Heart left ventricle (tissue), 16 donors: Measurements from ENCODE around the gene ENKD1. TPM values are rescaled to one million over a fixed set of nuclear protein-coding genes. Genes with fewer than 3 reads are reported as not detected.

Experiments
- ATAC-seq, 4 donors: fragments of 200-7000 bp; cut with Tn5 transposase; one replicate each; pipeline ENCODE4 v1.9.1; 2020 to 2022; ENCODE audit warnings: moderate library complexity in 4 of 4, mild to moderate bottlenecking in 3 of 4, moderate number of reproducible peaks in 1 of 4
- DNase-seq, 5 donors: peaks; one replicate each; pipeline ENCODE4 v3.0.0-alpha.2; 2020
- H3K27ac ChIP-seq, 12 donors: fragments of 200-600 bp; sonication (generic) in 4 of 12; one replicate each; pipeline versions ENCODE4 v1.5.0 to v1.8.0; 2016 to 2022; ENCODE audit warnings: mild to moderate bottlenecking in 2 of 12
- H3K27me3 ChIP-seq, 9 donors: fragments of 200-600 bp; sonication (generic) in 2 of 9; one replicate each; pipeline versions ENCODE4 v1.5.1 to v1.8.0; 2016 to 2022; ENCODE audit warnings: mild to moderate bottlenecking in 3 of 9
- H3K36me3 ChIP-seq, 9 donors: fragments of 200-600 bp; sonication (generic) in 2 of 9; one replicate each; pipeline versions ENCODE4 v1.5.0 to v1.8.0; 2018 to 2022; ENCODE audit warnings: mild to moderate bottlenecking in 2 of 9
- H3K4me1 ChIP-seq, 12 donors: fragments of 200-600 bp; sonication (generic) in 4 of 12; one replicate each; pipeline versions ENCODE4 v1.5.0 to v1.8.0; 2016 to 2022; ENCODE audit warnings: mild to moderate bottlenecking in 3 of 12
- H3K4me3 ChIP-seq, 12 donors: fragments of 200-600 bp; sonication (generic) in 4 of 12; one replicate each; pipeline versions ENCODE4 v1.5.0 to v1.8.0; 2017 to 2022; ENCODE audit warnings: mild to moderate bottlenecking in 9 of 12, moderate library complexity in 4 of 12
- H3K9me3 ChIP-seq, 12 donors: fragments of 200-600 bp; sonication (generic) in 4 of 12; one replicate each; pipeline versions ENCODE4 v1.5.0 to v1.8.0; 2016 to 2022; ENCODE audit warnings: mild to moderate bottlenecking in 1 of 12
- POLR2A ChIP-seq, 2 donors: fragments of 450-650 bp; IDR thresholded peaks; one replicate each; pipeline ENCODE4 v1.6.1; 2017; ENCODE audit warnings: antibody characterized with exemption in 2 of 2, mild to moderate bottlenecking in 2 of 2, moderate library complexity in 2 of 2
- WGBS, 4 donors: extraction: QIAGEN DNeasy Blood & Tissue Kit in 2 of 4; methylation state at CpG; one replicate each; pipeline versions ENCODE4 v1.1.5 to v1.1.7; 2013 to 2018; 5-methylcytosine and 5-hydroxymethylcytosine counted together
- intact Hi-C, 10 donors: fragments of 100-400 bp; cut with DNase I; formaldehyde crosslinking; loops; one replicate each; pipeline versions ENCODE4 v1.11.1 to v1.14.2; 2022
- polyA plus RNA-seq, 2 donors: library from polyadenylated mRNA; stranded (reverse); fragments of 200-250 nt; gene quantifications; one replicate each; pipeline ENCODE4 v1.2.3, GENCODE V29; 2013
- total RNA-seq, 9 donors: library from RNA; depleted of rRNA in 2 of 9; stranded (reverse); fragments of >200 nt in 2 of 9; fragmentation: NEBNext Ultra II Directional in 3 of 9; extraction: Animal tissue kit (Norgen Biotek cat#: 25700) in 3 of 9; gene quantifications; one replicate each; pipeline versions ENCODE4 v1.1.0 to v1.2.4, GENCODE V29; 2016 to 2023
- TF ChIP-seq, protein P1 (sequence below), 12 donors: fragments of 200-600 bp; sonication (generic) in 4 of 12; IDR thresholded peaks; one replicate each; pipeline versions ENCODE4 v1.5.0 to v1.8.0; 2018 to 2022; ENCODE audit warnings: antibody characterized with exemption in 12 of 12, mild to moderate bottlenecking in 5 of 12
- donor health status: ischemic (EF 13 %, LVEDD 7.1; RV severe dilation, severe dysfunction).
- donor health status: healthy with polysubstance abuse.
- donor health status: DM: no; HTN: yes; CAD: no.
- donor health status: DM: no; HTN: no; CAD: no.
- donor health status: ischemic (EF 25% LVEDD 6.9; RV normal size, moderate dysfunction).
- donor health status: ischemic (EF 25% LVEDD 5.7; RV mildly dilated, moderate dysfunction).
- donor health status: healthy.
- donor health status: DM: yes; HTN: yes; CAD: no.
- donor health status: ischemic (EF 35%, LVEDD 5.7; RV mildly dilated, moderate dysfunction).
- donor health status: nonischemic (EF 11% LVEDD 7.7; RV severe dilation, severe dysfunction).
- donor health status: DM: yes; HTN: yes; CAD: no.
- donor health status: PGD.
- donor health status: ischemic (EF 29% LVEDD 5.4; RV normal size, mild dysfunction).
- donor health status: nonischemic (EF 23%, LVEDD 6.1; RV moderate dilation, normal function).

The ENKD1 gene
- total and polyA plus RNA-seq, 11 donors, result 7.6 to 26.9 (median 10.6) TPM

DNA sequence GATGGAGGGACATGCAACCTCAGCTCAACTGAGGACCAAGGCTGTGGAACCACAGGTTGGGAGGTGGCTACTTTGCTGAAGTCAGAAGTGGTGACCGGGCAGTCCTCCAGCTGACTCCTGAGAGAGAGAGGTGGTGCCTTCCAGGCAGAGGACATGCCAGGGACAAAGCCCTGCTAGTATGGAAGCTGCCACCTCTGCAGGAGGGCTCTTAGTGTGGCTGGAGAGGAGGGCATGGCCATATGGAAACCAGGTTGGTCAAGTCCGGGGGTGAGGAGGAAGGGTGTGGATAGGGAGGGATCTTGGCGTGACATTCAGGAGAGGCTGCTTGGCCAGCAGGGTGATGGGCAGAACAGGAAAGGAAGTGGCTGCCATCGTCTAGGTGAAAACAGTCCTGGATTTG is 5.8 kb upstream of the ENKD1 start:
- ATAC-seq (no peak), DNase-seq (peak in 1 of 5 donors; percentile 60)
- TF ChIP-seq, protein P1, sequence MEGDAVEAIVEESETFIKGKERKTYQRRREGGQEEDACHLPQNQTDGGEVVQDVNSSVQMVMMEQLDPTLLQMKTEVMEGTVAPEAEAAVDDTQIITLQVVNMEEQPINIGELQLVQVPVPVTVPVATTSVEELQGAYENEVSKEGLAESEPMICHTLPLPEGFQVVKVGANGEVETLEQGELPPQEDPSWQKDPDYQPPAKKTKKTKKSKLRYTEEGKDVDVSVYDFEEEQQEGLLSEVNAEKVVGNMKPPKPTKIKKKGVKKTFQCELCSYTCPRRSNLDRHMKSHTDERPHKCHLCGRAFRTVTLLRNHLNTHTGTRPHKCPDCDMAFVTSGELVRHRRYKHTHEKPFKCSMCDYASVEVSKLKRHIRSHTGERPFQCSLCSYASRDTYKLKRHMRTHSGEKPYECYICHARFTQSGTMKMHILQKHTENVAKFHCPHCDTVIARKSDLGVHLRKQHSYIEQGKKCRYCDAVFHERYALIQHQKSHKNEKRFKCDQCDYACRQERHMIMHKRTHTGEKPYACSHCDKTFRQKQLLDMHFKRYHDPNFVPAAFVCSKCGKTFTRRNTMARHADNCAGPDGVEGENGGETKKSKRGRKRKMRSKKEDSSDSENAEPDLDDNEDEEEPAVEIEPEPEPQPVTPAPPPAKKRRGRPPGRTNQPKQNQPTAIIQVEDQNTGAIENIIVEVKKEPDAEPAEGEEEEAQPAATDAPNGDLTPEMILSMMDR (IDR thresholded peaks at IDR 0.05), result no peak
- no peak for TF ChIP-seq POLR2A (IDR thresholded peaks at IDR 0.05)
- Histone ChIP-seq H3K36me3 (peaks cover 0 to 7% (median 0%) of the 10 kb centered on the region in 9 donors), H3K27me3 (no peaks in the 10 kb centered on the region), H3K4me3 (no peak overlapping the region), H3K9me3 (no peaks in the 10 kb centered on the region), H3K27ac (peak overlapping the region in 6 of 12 donors; percentile 61 to 91 (median 78)), H3K4me1 (peaks cover 8 to 51% (median 32%) of the 10 kb centered on the region in 12 donors)
- 27 to 41% (median 33%) methylated on average over 4 of the region's 4 CpGs for WGBS, 4 donors
- intact Hi-C loops, result loop anchor here in 9 of 10 donors (2.0 to 10.0 kb wide), 14 partner anchors 45 to 392 kb away; partner anchors contain the start of genes RANBP10 (in 7 of the 9), TSNAXIP1 (in 7 of the 9), GFOD2 (in 4 of the 9) and DDX28 (in 1 of the 9)

DNA sequence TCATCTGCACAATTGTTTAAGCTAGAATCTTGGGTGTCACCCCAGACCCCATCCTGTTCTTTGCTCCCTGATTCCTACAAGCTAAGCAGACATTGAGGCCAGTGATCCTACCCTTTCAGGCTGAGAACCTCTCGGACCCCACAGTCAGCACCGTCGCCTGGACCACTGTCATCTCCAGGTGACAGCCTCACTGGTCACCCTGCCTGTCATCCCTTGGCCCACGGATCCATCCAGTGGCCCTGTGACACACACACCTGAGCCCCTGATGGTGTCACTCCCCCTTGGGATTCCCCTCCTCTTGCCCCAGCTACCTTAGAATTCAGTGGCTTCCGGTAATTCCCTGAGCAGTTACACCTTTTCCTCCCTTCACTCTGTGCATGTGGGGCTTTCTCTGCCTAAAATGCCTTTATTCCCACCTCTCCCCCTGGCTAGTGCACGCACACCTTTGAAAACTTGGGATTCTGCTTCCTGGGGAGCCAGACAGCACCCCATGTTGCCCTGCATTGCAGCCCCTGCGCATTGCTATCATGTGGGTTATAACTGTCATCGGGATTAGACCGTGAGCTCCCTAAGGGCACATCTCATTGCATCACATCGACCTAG is 3.0 kb upstream of the ENKD1 start:
- H3K4me1 ChIP-seq, result peaks cover 12 to 55% (median 44%) of the 10 kb centered on the region in 12 donors
- H3K27me3 ChIP-seq, result no peaks in the 10 kb centered on the region
- H3K4me3 ChIP-seq, result no peak overlapping the region
- H3K36me3 ChIP-seq, result no peaks in the 10 kb centered on the region
- ATAC-seq (no peak), DNase-seq (peak in 1 of 5 donors; percentile 22)
- no peak overlapping the region for H3K27ac ChIP-seq
- intact Hi-C loops, result loop anchor here (2.0 to 10.0 kb wide), 18 partner anchors 48 to 395 kb away; partner anchors contain the start of genes CTCF (in 4 of the 10), GFOD2 (in 4 of the 10), RANBP10 (in 4 of the 10) and TSNAXIP1 (in 4 of the 10)
- TF ChIP-seq POLR2A (IDR thresholded peaks at IDR 0.05), result no peak
- TF ChIP-seq, protein P1 (IDR thresholded peaks at IDR 0.05), result no peak
- WGBS, 4 donors, result 91 to 94% (median 93%) methylated on average over 10 of the region's 10 CpGs
- no peaks in the 10 kb centered on the region for H3K9me3 ChIP-seq

DNA sequence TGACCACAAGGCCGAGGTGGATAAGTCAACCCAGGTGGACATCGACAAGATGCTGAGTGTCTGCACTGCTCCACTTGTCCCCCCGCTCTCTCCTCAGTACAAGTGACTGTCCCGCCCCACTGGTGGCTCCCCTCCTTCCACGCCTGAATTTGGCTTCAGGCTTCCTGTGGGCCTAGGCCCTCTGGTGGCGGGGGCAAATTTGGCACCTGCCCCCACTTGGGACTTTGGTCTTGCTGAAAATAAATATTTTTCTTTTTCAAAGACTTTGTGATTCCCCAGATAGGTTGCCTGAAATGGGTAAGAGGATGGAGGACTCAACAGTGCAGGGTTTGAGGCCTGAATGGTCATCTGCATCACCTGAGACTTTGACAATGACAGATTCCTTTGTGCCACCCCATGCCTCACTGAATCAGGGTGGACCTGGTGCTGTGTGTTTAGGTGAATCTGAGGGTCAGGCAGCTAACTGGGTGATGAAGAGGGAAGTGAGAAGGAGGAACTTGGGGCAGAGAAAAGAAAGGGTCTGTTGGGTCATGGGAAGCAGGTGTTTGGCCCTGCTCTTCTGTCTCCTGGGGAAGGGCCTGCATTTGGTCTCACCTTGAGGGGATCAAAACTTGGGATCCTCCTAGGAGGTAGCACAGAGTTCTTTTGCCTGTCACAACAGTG is 2.1 kb upstream of the ENKD1 start:
- peak in 1 of 5 donors; percentile 27 for DNase-seq
- H3K27ac ChIP-seq, result peak overlapping the region in 4 of 12 donors; percentile 87 to 94 (median 91)
- H3K4me1 ChIP-seq, result peaks cover 9 to 46% (median 34%) of the 10 kb centered on the region in 12 donors
- no peak for TF ChIP-seq POLR2A (IDR thresholded peaks at IDR 0.05)
- TF ChIP-seq, protein P1 (IDR thresholded peaks at IDR 0.05), result peak in 1 of 12 donors; percentile 22
- peaks cover 0 to 3% (median 0%) of the 10 kb centered on the region in 9 donors for H3K36me3 ChIP-seq
- whole genome bisulfite sequencing, 4 donors, result 76 to 98% (median 88%) methylated on average over 3 to 6 of the region's 6 CpGs
- no peaks in the 10 kb centered on the region for H3K9me3 ChIP-seq
- no peak overlapping the region for H3K4me3 ChIP-seq
- H3K27me3 ChIP-seq, result no peaks in the 10 kb centered on the region
- ATAC-seq, result no peak
- intact Hi-C loops, result loop anchor here in 9 of 10 donors (1.0 to 10.0 kb wide), 8 partner anchors 106 to 166 kb away; partner anchors contain the start of gene CTCF (in 4 of the 9)
